ENCODE measurements around the gene GRB10.

- TF ChIP-seq, protein P1, sequence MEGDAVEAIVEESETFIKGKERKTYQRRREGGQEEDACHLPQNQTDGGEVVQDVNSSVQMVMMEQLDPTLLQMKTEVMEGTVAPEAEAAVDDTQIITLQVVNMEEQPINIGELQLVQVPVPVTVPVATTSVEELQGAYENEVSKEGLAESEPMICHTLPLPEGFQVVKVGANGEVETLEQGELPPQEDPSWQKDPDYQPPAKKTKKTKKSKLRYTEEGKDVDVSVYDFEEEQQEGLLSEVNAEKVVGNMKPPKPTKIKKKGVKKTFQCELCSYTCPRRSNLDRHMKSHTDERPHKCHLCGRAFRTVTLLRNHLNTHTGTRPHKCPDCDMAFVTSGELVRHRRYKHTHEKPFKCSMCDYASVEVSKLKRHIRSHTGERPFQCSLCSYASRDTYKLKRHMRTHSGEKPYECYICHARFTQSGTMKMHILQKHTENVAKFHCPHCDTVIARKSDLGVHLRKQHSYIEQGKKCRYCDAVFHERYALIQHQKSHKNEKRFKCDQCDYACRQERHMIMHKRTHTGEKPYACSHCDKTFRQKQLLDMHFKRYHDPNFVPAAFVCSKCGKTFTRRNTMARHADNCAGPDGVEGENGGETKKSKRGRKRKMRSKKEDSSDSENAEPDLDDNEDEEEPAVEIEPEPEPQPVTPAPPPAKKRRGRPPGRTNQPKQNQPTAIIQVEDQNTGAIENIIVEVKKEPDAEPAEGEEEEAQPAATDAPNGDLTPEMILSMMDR (IDR thresholded peaks at IDR 0.05) = no peak
- TF ChIP-seq POLR2A (IDR thresholded peaks at IDR 0.05) = no peak
Observed at GRCh38 chr7:50640779-50641178, 141.9 kb downstream of the GRB10 start.

Data from testis (tissue), 2 donors.